GM19455 (cell line): ENCODE measurements around the gene CCDC15.
"Not testable (repeated sequence)": the region's sequence is repeated elsewhere in the genome, so short reads cannot be mapped to it uniquely, and the experiment has no call there.

Experiments
- ATAC-seq: cut with Tn5 transposase; IDR thresholded peaks from one replicate; pipeline ENCODE4 v1.9.1; 2021; ENCODE audit not compliant: unreplicated experiment

Gene CCDC15

DNA sequence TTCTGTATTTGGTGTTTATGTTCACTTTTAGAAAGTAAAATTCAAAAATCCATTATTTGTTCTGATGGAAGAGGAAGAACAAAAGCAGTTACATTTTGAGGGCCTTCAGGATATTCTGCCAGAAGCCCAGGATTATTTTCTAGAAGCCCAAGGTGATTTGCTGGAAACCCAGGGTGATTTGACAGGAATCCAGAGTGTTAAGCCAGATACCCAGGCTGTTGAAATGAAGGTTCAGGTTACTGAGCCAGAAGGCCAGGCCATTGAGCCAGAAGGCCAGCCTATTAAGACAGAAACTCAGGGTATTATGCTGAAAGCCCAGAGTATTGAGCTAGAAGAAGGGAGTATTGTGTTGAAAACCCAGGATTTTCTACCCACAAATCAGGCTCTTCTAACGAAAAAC lies 33.1 kb downstream of the CCDC15 start:
- ATAC-seq = no peak

DNA sequence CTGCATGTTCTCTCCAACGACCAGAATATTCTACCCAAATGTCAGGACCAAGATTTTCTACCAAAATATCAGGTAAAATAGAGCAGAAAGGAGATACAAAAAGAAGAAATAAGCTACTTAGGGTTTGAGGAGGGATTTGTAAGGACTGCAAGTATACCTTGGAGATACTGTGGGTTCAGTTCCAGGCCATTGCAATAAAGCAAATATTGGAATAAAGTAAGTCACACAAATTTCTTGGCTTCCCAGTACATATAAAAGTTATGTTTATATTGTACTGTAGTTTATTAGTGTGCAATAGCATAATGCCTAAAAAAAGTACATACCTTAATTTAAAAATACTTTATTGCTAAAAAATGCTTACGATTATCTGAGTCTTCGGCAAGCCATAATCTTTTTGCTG lies 34.1 kb downstream of the CCDC15 start:
- no peak for ATAC-seq

DNA sequence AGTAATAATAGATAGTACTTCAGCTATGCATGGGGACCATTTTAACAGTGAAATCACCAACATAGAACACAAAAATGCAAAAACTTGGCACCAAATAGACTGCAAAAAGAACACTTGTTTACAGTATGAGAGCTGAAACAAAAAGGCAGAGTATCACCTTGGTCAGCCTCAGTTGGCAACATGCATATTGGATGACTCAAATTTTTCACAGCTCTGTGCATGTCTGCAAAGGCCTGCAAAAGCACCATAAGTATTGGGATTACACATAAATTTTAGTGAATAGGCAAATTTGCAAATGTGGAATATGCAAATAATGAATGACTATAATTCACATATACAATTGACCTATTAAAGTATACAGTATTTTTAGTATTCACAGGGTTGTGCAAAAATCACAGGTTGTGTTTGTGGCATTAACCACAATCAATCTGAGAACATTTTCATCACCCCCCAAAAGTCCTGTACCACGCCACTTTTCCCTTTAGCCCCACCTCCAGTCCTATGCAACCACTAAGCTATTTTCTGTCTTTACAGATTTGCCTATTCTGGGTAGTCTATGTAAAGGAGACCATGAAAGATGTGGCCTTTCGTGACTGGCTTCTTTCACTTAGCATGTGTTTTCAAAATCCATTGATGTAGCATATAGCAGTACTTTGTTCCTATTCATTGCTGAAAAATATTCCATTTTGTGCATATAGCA lies 47.2 kb downstream of the CCDC15 start:
- ATAC-seq = no peak

- no peak for ATAC-seq
These were observed 47.8 kb downstream of the CCDC15 start for GRCh38 chr11:125001849-125002248.

DNA sequence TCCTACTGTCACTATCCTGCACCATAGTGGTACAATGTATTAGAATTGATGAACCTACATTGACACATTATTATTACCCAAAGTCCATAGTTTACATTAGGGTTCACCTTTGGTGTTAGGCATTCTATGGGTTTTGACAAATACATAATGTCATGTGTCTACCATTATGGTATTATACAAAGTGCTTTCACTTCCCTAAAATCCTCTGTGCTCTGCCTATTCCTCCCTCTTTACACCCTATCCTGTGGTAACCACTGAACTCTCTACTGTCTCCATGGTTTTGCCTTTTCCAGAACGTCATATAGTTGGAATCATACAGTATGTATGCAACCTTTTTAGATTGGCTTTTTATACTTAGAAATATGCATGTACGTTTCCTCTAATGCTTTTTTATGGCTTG lies 51.5 kb downstream of the CCDC15 start:
- no peak for ATAC-seq

- no peak for ATAC-seq
These were observed 62.4 kb downstream of the CCDC15 start for GRCh38 chr11:125016413-125016812.

- ATAC-seq = no peak
These were observed 66.3 kb downstream of the CCDC15 start for GRCh38 chr11:125020342-125020741.

GRCh38 chr11:125022551-125022950 lies 68.5 kb downstream of the CCDC15 start:
- ATAC-seq = no peak

DNA sequence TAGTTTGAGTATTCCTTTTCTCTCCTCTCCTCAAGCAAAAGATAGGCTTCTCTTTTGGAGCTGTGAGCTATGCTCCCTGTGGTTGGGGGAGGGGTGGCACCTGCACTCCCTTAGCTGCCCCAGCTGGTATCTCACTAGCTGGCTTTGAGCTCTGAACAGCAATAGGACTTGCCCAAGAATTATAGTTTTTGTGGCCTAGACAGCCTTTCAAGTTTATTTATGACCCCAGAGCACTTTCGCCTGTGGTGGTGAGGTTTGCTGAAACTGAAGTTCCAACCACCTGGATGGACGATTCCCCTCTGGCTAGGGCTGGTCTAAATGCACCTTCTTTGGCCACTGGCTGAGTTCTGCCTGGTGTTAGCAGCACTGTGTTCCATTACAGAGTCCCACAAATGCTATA lies 72.0 kb downstream of the CCDC15 start:
- ATAC-seq = no peak

GRCh38 chr11:125029431-125029830 lies 75.4 kb downstream of the CCDC15 start:
- ATAC-seq = not testable (repeated sequence)

DNA sequence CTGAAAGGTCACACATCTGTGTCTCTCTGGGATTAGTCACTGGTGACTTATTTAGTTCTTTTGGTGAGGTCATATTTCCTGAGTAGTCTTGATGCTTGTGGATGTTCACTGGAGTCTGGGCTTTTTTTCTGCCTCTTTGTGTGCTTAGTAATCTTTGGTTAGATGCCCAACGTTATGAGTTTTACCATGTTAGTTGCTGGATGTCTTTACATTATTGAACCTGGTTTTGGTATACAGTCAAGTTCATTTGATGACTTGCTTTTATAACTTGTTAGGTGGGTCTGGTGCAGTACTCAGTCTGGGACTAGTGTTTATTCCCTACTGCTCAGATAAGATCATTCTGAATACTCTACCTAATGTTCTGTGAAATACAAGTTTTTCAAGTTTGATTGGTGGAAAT lies 82.9 kb downstream of the CCDC15 start:
- ATAC-seq = no peak

DNA sequence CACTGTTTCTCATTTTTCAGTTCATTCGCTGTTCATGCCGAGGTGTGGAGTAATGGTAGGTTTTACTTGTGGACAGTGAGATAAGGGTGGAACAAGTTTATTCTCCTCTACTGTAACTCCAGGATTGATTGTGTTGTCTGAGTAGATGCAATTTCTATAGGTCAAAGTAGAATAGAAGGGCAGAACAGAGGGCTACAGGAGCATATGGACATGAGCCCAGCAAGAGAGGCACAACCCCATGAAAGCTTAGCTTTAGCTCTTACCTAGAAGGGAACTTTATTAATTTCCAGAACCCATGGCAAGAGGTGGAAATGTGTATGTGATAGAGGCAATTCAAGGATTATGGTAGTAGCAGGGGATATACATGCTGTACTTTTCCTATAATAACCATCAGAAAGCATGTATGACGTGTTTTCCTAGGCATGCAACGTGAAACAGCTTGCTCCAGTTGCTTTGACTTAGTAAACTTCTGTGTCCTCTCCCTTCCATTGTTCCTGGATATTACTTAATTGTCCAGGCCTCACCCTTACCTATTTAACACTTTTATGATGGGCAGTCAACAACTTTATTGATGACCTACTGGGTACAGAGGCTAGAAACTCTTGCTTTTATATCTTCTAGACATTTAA lies 95.3 kb downstream of the CCDC15 start:
- ATAC-seq = no peak

GRCh38 chr11:125052047-125052446 lies 98.0 kb downstream of the CCDC15 start:
- ATAC-seq = no peak

GRCh38 chr11:125053167-125053566 lies 99.2 kb downstream of the CCDC15 start:
- no peak for ATAC-seq

- no peak for ATAC-seq
These were observed 101.2 kb downstream of the CCDC15 start for GRCh38 chr11:125055107-125055715.

- ATAC-seq = not testable (repeated sequence)
These were observed 102.1 kb downstream of the CCDC15 start for GRCh38 chr11:125056111-125056510.

GRCh38 chr11:125056931-125057692 lies 103.1 kb downstream of the CCDC15 start:
- no peak for ATAC-seq

DNA sequence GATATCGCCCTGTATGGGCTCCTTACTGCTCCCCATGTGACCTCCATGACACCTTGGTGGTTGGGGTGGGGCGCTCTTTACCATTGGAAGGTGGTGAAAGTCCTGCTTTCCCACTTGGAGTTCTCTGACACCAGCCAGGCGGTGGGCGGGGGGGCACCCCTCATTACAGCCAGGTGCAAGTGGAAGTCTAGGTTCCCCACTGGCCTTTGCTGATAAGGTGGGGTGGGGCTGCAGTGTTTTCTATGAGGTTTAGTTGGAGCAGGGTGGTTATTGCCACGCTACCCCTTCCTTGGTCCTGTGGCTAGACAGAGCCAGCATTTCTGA lies 103.7 kb downstream of the CCDC15 start:
- no peak for ATAC-seq

DNA sequence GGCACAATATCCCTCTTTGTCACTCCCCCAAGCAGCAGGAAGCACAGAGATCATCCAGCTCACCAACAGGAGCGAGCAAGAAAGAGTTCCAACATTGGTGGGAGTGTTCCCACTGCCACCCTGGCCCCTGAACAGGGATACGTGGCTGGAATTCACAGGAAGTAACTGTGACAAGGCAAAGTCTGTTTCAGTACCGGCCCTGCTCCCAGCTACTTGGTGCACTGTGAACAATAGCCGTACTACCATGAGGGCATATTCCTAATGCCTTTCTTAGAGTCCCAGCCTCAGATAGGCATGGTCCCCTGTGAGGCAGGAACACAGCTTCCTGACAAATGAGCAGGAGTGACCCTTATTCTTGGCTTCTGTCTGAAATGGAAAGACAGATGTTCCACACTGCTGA lies 107.3 kb downstream of the CCDC15 start:
- no peak for ATAC-seq

GRCh38 chr11:125062218-125062930 lies 108.4 kb downstream of the CCDC15 start:
- no peak for ATAC-seq

DNA sequence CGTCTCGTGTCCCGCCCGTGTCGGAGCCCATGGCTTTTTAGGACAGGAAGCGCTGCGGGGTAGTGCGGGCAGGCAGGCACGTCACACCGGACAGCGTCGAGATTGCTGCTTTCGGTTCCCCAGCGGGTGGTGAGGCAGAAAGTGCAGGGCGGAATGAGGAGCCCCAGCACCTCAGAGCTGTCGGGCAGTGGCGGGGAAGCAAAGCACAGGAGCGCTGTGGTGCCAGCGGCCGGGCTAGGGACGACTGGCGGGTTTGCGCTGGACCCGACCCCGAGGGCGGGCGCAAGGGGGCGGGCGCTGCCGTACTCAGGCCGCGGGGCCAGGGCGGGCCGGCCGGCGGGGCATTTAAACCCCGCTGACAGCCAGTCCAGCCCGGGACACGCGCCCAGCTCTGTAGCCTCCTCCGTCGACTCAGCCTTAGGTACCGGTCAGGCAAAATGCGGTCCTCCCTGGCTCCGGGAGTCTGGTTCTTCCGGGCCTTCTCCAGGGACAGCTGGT lies 109.0 kb downstream of the CCDC15 start, which contains the start of gene SLC37A2:
Gene SLC37A2, plus strand, starts transcription at position 375 of the 498 bp plus-strand sequence. Its CDS starts 63 bp downstream, at position 438.
- ATAC-seq = peak; percentile 91
